Activated CD4-positive, alpha-beta T cell treated with anti-CD3 and anti-CD28 coated beads, Interleukin-2, amount 50 U/mL, for 48 hours (primary cell): ENCODE measurements around the gene BMP6.

Source experiments
- DNase-seq, 2 experiments: peaks; one replicate each; pipeline ENCODE4 v3.0.0-alpha.2; 2020

The BMP6 gene

GRCh38 chr6:7910298-7910653 is 184.4 kb downstream of the BMP6 start:
- no peak for DNase-seq

- peak; percentile 78 to 80 for DNase-seq
Measured at GRCh38 chr6:7910654-7911344, 184.9 kb downstream of the BMP6 start, which contains the start of gene TXNDC5. Gene TXNDC5 (minus strand): TSS chr6:7910788. CDS start chr6:7910776, 12 bp downstream.

GRCh38 chr6:7911345-7911725 is 185.4 kb downstream of the BMP6 start:
- DNase-seq, result no peak

GRCh38 chr6:7912024-7912423 is 186.1 kb downstream of the BMP6 start:
- DNase-seq, result no peak

- no peak for DNase-seq
Measured at GRCh38 chr6:7912736-7913517, 187.0 kb downstream of the BMP6 start.

GRCh38 chr6:7914311-7914710 is 188.4 kb downstream of the BMP6 start:
- DNase-seq, result no peak

GRCh38 chr6:7914991-7915789 is 189.3 kb downstream of the BMP6 start:
- no peak for DNase-seq

GRCh38 chr6:7916959-7917358 is 191.1 kb downstream of the BMP6 start:
- DNase-seq, result no peak

- DNase-seq, result no peak
Measured at GRCh38 chr6:7917729-7918128, 191.8 kb downstream of the BMP6 start.

GRCh38 chr6:7918403-7918802 is 192.5 kb downstream of the BMP6 start:
- no peak for DNase-seq

GRCh38 chr6:7919871-7920270 is 194.0 kb downstream of the BMP6 start:
- peak; percentile 56 to 67 for DNase-seq

GRCh38 chr6:7920425-7920824 is 194.5 kb downstream of the BMP6 start:
- peak in 1 of 2 experiments; percentile 16 for DNase-seq

- DNase-seq, result no peak
Measured at GRCh38 chr6:7921046-7921445, 195.1 kb downstream of the BMP6 start.

GRCh38 chr6:7921632-7922092 is 195.8 kb downstream of the BMP6 start:
- no peak for DNase-seq

- no peak for DNase-seq
Measured at GRCh38 chr6:7922596-7922995, 196.7 kb downstream of the BMP6 start.

- DNase-seq, result no peak
Measured at GRCh38 chr6:7924867-7925266, 199.0 kb downstream of the BMP6 start.
